ENCODE measurements around the gene WDFY4. TPM values are rescaled to one million over a fixed set of nuclear protein-coding genes. Genes with fewer than 3 reads are reported as not detected.

The WDFY4 gene
- total RNA-seq, 4 donors from 2014 or later, result 5.0 to 16.5 (median 8.8) TPM

GRCh38 chr10:48656241-48656913, 28.3 kb upstream of the WDFY4 start:
- peak overlapping the region in 1 of 4 donors; percentile 51 for H3K27ac ChIP-seq
- peaks cover 0 to 20% (median 13%) of the 10 kb centered on the region in 4 donors for H3K4me1 ChIP-seq
- no peak for TF ChIP-seq POLR2A (IDR thresholded peaks at IDR 0.05)
- peak; percentile 98 to 100 (median 99) for TF ChIP-seq CTCF (IDR thresholded peaks at IDR 0.05)
- no peak for TF ChIP-seq EP300 (IDR thresholded peaks at IDR 0.05)

GRCh38 chr10:48656914-48657305, 27.8 kb upstream of the WDFY4 start:
- Histone ChIP-seq H3K9me3 (no peaks in the 10 kb centered on the region), H3K27me3 (peaks cover 0 to 4% of the 10 kb centered on the region in 2 donors), H3K4me1 (peaks cover 0 to 20% (median 13%) of the 10 kb centered on the region in 4 donors), H3K4me3 (peak overlapping the region in 2 of 4 donors; percentile 37 to 52), H3K36me3 (no peaks in the 10 kb centered on the region), H3K27ac (no peak overlapping the region)
- no peak for DNase-seq (ENCODE audit: low spot score in 2 of 2)
- TF ChIP-seq CTCF (IDR thresholded peaks at IDR 0.05) (no peak), EP300 (IDR thresholded peaks at IDR 0.05) (no peak), POLR2A (IDR thresholded peaks at IDR 0.05) (no peak)
- WGBS, 2 donors, result 66 to 68% methylated on average over 7 to 9 of the region's 10 CpGs

More at GRCh38 chr10:48656241-48656913, 28.3 kb upstream of the WDFY4 start:
- Histone ChIP-seq H3K27me3 (peaks cover 0 to 4% of the 10 kb centered on the region in 2 donors), H3K36me3 (no peaks in the 10 kb centered on the region), H3K4me3 (peak overlapping the region; percentile 29 to 52 (median 39)), H3K9me3 (no peaks in the 10 kb centered on the region)
- peak; percentile 76 to 78 for DNase-seq (ENCODE audit: low spot score in 2 of 2)
- 2% methylated on average over 18 to 25 of the region's 46 CpGs for WGBS, 2 donors

GRCh38 chr10:48657416-48657815, 27.3 kb upstream of the WDFY4 start:
- no peak for DNase-seq (ENCODE audit: low spot score in 2 of 2)
- Histone ChIP-seq H3K9me3 (no peaks in the 10 kb centered on the region), H3K27me3 (peaks cover 0 to 4% of the 10 kb centered on the region in 2 donors), H3K4me3 (no peak overlapping the region), H3K4me1 (peaks cover 0 to 20% (median 13%) of the 10 kb centered on the region in 4 donors), H3K27ac (no peak overlapping the region), H3K36me3 (no peaks in the 10 kb centered on the region)
- no peak for TF ChIP-seq CTCF (IDR thresholded peaks at IDR 0.05)
- TF ChIP-seq EP300 (IDR thresholded peaks at IDR 0.05), result no peak
- WGBS, 2 donors, result 57 to 64% methylated on average over 3 to 4 of the region's 5 CpGs

- Histone ChIP-seq H3K27me3 (peaks cover 0 to 4% of the 10 kb centered on the region in 2 donors), H3K4me1 (peaks cover 0 to 20% (median 13%) of the 10 kb centered on the region in 4 donors), H3K27ac (no peak overlapping the region), H3K9me3 (no peaks in the 10 kb centered on the region), H3K36me3 (no peaks in the 10 kb centered on the region), H3K4me3 (no peak overlapping the region)
- TF ChIP-seq EP300 (IDR thresholded peaks at IDR 0.05), result no peak
- peak; percentile 77 to 82 (median 80) for TF ChIP-seq CTCF (IDR thresholded peaks at IDR 0.05)
- DNase-seq (ENCODE audit: low spot score in 2 of 2), result peak; percentile 70 to 84
- 33 to 34% methylated on average over 14 to 17 of the region's 19 CpGs for WGBS, 2 donors
Measured at GRCh38 chr10:48658243-48658974, 26.3 kb upstream of the WDFY4 start.

- WGBS, 2 donors, result 87% methylated on average over 8 of the region's 9 CpGs
- Histone ChIP-seq H3K36me3 (no peaks in the 10 kb centered on the region), H3K27ac (no peak overlapping the region), H3K9me3 (no peaks in the 10 kb centered on the region), H3K4me1 (peaks cover 0 to 20% (median 13%) of the 10 kb centered on the region in 4 donors), H3K4me3 (no peak overlapping the region), H3K27me3 (peaks cover 0 to 4% of the 10 kb centered on the region in 2 donors)
- TF ChIP-seq CTCF (IDR thresholded peaks at IDR 0.05), result no peak
- TF ChIP-seq POLR2A (IDR thresholded peaks at IDR 0.05), result no peak
- TF ChIP-seq EP300 (IDR thresholded peaks at IDR 0.05), result no peak
- no peak for DNase-seq (ENCODE audit: low spot score in 2 of 2)
Measured at GRCh38 chr10:48658975-48659269, 25.8 kb upstream of the WDFY4 start.
